ENCODE measurements around the gene CYBC1. TPM values are rescaled to one million over a fixed set of nuclear protein-coding genes. Genes with fewer than 3 reads are reported as not detected.

CYBC1 gene
- total and polyA plus RNA-seq, 2 of the 8 experiments (the other 6 are each of a cell fraction or from before 2014, with no cell fraction given): 74.6 to 81.4 TPM

GRCh38 chr17:82445542-82445941 lies 5.0 kb downstream of the CYBC1 start:
- ChIA-PET POLR2A (ENCODE audit: partially characterized antibody) (interaction anchor here (0.6 to 1.6 kb wide), 2 partner anchors 17 to 404 kb away, joined by 3 to 4 read pairs; no protein-coding TSS in a partner anchor), CTCF (ENCODE audit: partially characterized antibody) (interaction anchor here (1.0 to 2.8 kb wide), 2 partner anchors 21 to 48 kb away, joined by 3 to 11 read pairs; no protein-coding TSS in a partner anchor)
- Histone ChIP-seq H3K4me3 (ENCODE audit: extremely low read depth in 1 of 4, insufficient read depth in 2 of 4, low read depth in 3 of 4, low read length in 4 of 4) (no peak overlapping the region), H4K20me1 (replicated peaks in 1 of 2; ENCODE audit: control insufficient read depth in 1 of 2, insufficient read depth in 2 of 2, low read length in 2 of 2) (peaks cover 2 to 31% of the 10 kb centered on the region in 2 experiments), H2BK20ac (ENCODE audit: low read length) (no peak overlapping the region), H4K5ac (ENCODE audit: insufficient read length, low read depth, low read length) (no peak overlapping the region), H2AK5ac (ENCODE audit: low read depth, low read length) (no peak overlapping the region), H4K91ac (replicated peaks; ENCODE audit: insufficient read length, low read length) (no peak overlapping the region), H3K27ac (ENCODE audit: low read depth, low read length) (no peak overlapping the region), H3K4me2 (ENCODE audit: insufficient read depth in 1 of 2, low read depth in 2 of 2, low read length in 2 of 2) (no peak overlapping the region), H4K8ac (ENCODE audit: extremely low read depth, insufficient read depth, low read length) (peak overlapping the region; percentile 57; the same call in 1 of the 2 replicates), H3K79me1 (ENCODE audit: low read depth, low read length) (no peaks in the 10 kb centered on the region; the same call in 1 of the 2 replicates), H2AFZ (ENCODE audit: low read length) (no peak overlapping the region), H3K27me3 (replicated peaks in 1 of 4; ENCODE audit: control insufficient read depth in 3 of 4, extremely low read depth in 1 of 4, insufficient read depth in 3 of 4, low read length in 3 of 4) (no peaks in the 10 kb centered on the region), H3K14ac (ENCODE audit: insufficient read length) (no peak overlapping the region), H3K23me2 (ENCODE audit: low read depth, low read length) (peaks cover 4% of the 10 kb centered on the region; the same call in 1 of the 2 replicates), H2BK15ac (ENCODE audit: low read length) (no peak overlapping the region), H3K79me2 (ENCODE audit: control insufficient read depth in 1 of 2, insufficient read depth in 2 of 2, low read length in 2 of 2) (peaks cover 0 to 6% of the 10 kb centered on the region in 2 experiments; a peak in 1 of 4 replicates), H3K9ac (replicated peaks in 1 of 4; ENCODE audit: extremely low read depth in 1 of 4, low read depth in 3 of 4, low read length in 3 of 4) (no peak overlapping the region; a peak in 2 of 7 replicates), H2BK120ac (replicated peaks; ENCODE audit: low read depth, low read length) (no peak overlapping the region), H3K56ac (replicated peaks; ENCODE audit: insufficient read length, low read depth, low read length) (no peak overlapping the region), H3K4me1 (replicated peaks in 1 of 4; ENCODE audit: control insufficient read depth in 3 of 4, insufficient read depth in 4 of 4, low read length in 3 of 4) (peaks cover 0 to 17% (median 9%) of the 10 kb centered on the region in 4 experiments; a peak in 6 of 7 replicates), H3K36me3 (ENCODE audit: control insufficient read depth in 2 of 4, insufficient read depth in 4 of 4, low read length in 3 of 4) (peaks cover 4 to 17% (median 12%) of the 10 kb centered on the region in 4 experiments; a peak in 4 of 8 replicates), H2BK5ac (ENCODE audit: low read depth, low read length) (no peak overlapping the region), H3K4ac (replicated peaks; ENCODE audit: insufficient read length, low read depth, low read length) (no peak overlapping the region), H3K18ac (ENCODE audit: extremely low read depth, low read length) (no peak overlapping the region), H3K9me3 (ENCODE audit: insufficient read depth in 2 of 2, low read depth in 1 of 2, low read length in 1 of 2) (no peaks in the 10 kb centered on the region), H3K23ac (ENCODE audit: insufficient read length) (no peak overlapping the region), H2BK12ac (ENCODE audit: low read depth, low read length) (no peak overlapping the region)
- DNase-seq (ENCODE audit: low read depth in 1 of 2, low spot score in 2 of 2): no peak
- no peak for FAIRE-seq
- WGBS, 2 experiments (ENCODE audit: extremely low coverage in 1 of 2, insufficient coverage in 1 of 2, insufficient read length in 1 of 2, insufficient replicate concordance in 2 of 2, low coverage in 1 of 2, low lambda C conversion rate in 2 of 2, missing lambda C conversion rate in 1 of 2): 90% methylated on average over 9 of the region's 13 CpGs; no CpG with 5 or more reads in 1 of the 2 experiments
- TF ChIP-seq NANOG (IDR thresholded peaks at IDR 0.05; ENCODE audit: insufficient read depth, low read depth, low read length, poor library complexity, severe bottlenecking): no peak
- no peak for TF ChIP-seq MAFK (IDR thresholded peaks at IDR 0.05; ENCODE audit: low read depth, low read length)
- TF ChIP-seq CTBP2 (IDR thresholded peaks at IDR 0.05; ENCODE audit: borderline replicate concordance, insufficient read depth, insufficient read length, low read length): no peak
- no peak for TF ChIP-seq ZNF274 (IDR thresholded peaks at IDR 0.05; ENCODE audit: borderline replicate concordance, extremely low read depth, low read length)
- TF ChIP-seq BACH1 (IDR thresholded peaks at IDR 0.05; ENCODE audit: low read length): no peak
- no peak for TF ChIP-seq ATF2 (IDR thresholded peaks at IDR 0.05; ENCODE audit: low read length)
- no peak for TF ChIP-seq SP2 (IDR thresholded peaks at IDR 0.05; ENCODE audit: low read length)
- TF ChIP-seq CHD1 (IDR thresholded peaks at IDR 0.05; ENCODE audit: low read depth, low read length): no peak
- no peak for TF ChIP-seq TEAD4 (IDR thresholded peaks at IDR 0.05; ENCODE audit: low read depth, low read length)
- TF ChIP-seq TAF1 (IDR thresholded peaks at IDR 0.05; ENCODE audit: low read depth, low read length): no peak
- no peak for TF ChIP-seq SUZ12 (IDR thresholded peaks at IDR 0.05; ENCODE audit: low read length)

Measured in H1 (cell line).